Limb (tissue), 2 donors: ENCODE measurements around the gene TMEM178B.
"Not testable (repeated sequence)": the region's sequence is repeated elsewhere in the genome, so short reads cannot be mapped to it uniquely, and the experiment has no call there.

Experiments
- DNase-seq, 2 donors: peaks; one replicate each; pipeline ENCODE4 v3.0.0-alpha.2; 2016; ENCODE audit errors: extremely low spot score in 2 of 2

TMEM178B gene

DNA sequence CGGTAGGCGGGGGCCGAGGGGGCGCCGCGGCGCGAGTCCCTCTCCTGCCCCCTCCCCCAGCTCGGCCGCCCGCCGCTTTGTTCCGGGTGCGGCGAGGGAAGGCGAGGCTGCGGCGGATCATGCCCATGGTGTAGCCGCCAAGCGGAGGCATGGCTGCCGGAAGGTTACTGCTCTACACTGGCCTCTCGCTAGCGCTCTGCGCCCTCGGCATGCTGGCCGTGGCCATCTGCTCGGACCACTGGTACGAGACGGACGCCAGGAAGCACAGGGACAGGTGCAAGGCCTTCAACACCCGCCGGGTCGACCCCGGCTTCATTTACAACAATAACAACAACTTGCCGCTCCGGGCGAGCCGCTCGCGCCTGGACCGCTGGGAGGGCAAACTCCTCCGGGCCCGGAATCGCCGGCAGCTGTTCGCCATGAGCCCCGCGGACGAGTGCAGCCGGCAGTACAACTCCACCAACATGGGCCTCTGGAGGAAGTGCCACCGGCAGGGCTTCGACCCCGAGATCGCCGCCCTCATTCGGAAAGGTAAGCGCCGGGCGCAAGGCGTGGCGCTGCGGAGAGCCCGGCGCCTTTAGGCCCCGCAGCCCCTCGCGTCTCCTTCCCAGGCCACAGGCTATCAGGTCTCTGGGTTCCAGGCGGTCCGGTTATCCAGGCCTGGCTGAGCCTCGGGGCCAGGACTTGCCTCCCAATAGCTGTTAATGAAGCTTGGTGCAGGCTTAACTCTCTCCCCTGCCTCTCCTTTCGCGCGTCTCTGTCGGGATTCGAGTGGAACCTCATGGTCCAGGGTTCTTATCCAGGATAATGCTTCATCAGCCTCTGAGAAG is 513 bp downstream of the TMEM178B start:
- peak in 1 of 2 donors; percentile 46 for DNase-seq

- no peak for DNase-seq
Measured at GRCh38 chr7:141074997-141075396, 1.1 kb downstream of the TMEM178B start.

GRCh38 chr7:141076377-141076776 is 2.5 kb downstream of the TMEM178B start:
- peak in 1 of 2 donors; percentile 31 for DNase-seq

DNA sequence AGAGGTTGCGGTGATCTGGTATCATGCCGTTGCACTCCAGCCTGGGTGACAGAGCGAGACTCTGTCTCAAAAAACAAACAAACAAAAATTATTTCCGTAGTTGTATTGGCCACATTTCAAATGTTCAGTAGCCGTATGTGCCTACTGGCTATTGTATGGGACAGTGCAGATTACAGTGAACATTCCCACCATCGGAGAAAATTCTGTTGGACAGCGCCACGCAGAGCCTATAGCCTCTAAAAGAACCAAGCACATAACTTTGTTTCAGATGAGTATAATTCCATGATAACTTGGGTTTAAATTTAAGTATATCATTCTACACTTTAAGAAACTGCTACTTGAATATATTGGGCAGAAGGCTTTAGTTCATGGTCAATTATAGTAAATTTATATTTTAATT is 5.4 kb downstream of the TMEM178B start:
- DNase-seq = no peak

GRCh38 chr7:141089490-141089889 is 15.6 kb downstream of the TMEM178B start:
- not testable (repeated sequence) for DNase-seq

GRCh38 chr7:141094336-141095070 is 20.6 kb downstream of the TMEM178B start:
- no peak for DNase-seq

DNA sequence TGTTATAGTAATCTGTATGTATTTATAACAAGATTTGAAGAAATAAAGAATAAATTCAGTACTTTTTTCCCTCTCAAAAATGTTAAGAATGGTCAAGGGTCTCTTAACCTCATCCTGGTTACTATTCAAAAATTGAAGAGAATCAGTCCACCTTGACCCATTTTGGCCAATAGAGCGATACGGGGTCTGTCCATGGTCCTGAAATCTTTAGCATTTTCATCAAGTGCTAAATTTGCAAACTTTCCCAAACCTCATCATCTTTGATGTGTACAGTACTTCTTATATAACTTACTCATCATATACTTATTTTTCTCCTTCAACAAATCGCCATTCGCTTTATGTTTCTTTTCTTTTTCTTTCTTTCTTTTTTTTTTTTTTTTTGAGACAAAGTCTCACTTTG is 23.6 kb downstream of the TMEM178B start:
- DNase-seq = no peak

- DNase-seq = no peak
Measured at GRCh38 chr7:141102436-141102835, 28.6 kb downstream of the TMEM178B start.

DNA sequence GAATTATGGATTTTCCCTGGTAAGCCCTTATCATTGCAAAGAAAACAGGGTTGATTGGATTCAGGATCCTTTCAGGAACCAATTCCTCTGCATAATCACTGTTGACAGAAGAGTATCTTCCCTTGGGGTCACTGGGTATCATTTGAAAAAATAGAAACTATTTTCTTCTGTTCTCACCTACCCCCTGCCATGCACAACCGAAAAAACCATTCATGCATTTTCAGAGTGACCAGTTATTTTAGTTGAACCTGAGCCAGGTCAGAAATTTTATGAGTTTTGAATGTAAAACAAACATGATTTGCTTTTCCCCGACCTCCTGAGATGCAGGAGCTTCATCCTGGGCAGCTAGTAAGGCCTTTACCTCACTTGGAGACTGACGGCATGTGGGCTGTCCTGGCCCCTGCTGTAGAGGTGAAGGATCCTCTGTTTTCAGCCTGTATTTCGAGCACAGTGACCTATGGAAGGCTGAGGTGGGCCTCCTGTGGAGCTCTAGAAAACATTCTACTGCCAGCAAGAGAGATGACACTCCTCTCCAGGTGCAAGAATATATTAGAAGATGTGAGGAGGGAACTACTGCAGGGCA is 30.1 kb downstream of the TMEM178B start:
- DNase-seq = no peak

GRCh38 chr7:141113131-141113530 is 39.3 kb downstream of the TMEM178B start:
- DNase-seq = no peak

DNA sequence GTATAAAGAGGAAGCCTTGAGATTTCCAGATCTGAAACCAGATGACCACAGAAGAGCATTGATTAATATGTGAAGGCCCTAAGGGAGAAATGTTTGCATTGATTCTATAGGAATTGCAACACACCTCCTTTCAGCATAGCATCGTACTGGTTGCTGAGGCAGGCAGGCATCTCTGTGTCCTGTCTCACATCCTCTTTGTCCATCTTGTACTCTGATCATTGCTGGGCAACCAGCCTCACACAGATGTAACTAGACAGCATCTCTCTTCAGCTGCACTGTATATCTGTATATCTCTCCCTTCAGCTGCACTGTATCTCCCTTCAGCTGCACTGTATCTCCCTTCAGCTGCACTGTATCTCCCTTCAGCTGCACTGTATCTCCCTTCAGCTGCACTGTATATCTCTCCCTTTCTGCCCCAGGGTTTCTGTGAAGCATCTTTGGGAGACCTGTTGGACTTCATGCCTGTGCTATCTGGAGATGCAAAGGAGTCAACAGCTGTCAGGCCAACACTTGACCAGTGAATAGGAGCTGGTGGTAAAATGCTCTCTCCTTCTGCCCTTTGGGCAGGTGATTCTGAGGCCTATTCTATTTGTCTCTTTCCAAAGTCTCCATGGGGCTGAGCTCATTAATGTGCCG is 40.3 kb downstream of the TMEM178B start:
- DNase-seq = no peak

- no peak for DNase-seq
Measured at GRCh38 chr7:141115965-141116364, 42.1 kb downstream of the TMEM178B start.

- DNase-seq = not testable (repeated sequence)
Measured at GRCh38 chr7:141116661-141117060, 42.8 kb downstream of the TMEM178B start.

- no peak for DNase-seq
Measured at GRCh38 chr7:141118767-141119166, 44.9 kb downstream of the TMEM178B start.

DNA sequence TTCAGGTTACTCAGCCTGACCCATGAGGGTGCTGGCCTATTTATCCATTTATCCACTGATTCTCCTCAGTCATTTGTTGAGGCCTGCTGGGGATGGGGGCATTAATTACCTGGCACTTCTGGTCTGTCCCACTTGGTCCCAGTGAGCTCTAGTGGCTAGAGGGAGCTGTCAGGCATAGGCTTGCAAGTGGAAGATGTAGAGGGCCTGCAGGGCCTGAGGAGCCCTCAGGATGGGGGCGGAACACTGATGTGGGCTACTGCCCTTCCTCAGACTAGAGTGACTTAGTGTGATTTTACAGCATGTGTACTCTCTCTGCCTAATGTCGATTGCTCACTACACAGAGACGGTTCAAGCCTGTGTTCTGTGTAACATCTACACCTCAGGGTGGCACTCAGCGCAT is 45.3 kb downstream of the TMEM178B start:
- no peak for DNase-seq

GRCh38 chr7:141122736-141123135 is 48.9 kb downstream of the TMEM178B start:
- DNase-seq = no peak

DNA sequence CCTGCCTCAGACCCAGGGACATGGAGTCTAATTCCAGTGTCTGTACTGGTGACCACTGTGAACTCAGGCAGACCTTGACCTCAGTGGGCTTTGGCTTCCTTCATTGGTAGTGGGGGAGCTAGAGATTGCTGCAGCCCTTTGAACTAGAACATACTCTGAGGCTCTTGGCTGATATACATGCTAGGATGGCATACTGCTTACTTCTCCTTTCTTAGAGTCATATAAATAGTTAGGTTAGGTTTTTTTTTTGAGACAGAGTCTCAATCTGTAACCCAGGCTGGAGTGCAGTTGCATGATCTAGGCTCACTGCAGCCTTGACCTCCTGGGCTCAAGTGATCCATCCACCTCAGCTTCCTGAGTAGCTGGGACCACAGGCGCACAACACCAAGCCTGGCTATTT is 49.7 kb downstream of the TMEM178B start:
- no peak for DNase-seq

- no peak for DNase-seq
Measured at GRCh38 chr7:141126107-141126506, 52.2 kb downstream of the TMEM178B start.

DNA sequence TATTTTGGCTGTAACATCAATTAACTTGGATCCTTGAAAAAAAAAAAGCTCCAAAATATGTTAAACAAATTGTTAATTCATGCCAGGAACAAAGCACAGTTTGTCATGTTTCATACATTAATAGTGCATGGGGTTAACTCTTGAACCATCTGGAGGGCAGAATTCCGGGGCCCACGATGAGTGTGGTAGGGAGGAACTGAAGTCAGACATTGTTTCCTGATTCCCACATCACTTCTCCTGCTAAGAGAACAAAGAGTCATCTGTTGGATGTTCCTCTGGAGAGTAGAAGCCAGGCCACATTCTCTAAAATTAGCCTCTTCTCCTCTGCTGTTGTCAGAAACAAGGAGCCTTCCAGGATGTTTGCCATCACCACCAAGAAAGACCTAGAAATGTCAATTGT is 54.6 kb downstream of the TMEM178B start:
- no peak for DNase-seq

DNA sequence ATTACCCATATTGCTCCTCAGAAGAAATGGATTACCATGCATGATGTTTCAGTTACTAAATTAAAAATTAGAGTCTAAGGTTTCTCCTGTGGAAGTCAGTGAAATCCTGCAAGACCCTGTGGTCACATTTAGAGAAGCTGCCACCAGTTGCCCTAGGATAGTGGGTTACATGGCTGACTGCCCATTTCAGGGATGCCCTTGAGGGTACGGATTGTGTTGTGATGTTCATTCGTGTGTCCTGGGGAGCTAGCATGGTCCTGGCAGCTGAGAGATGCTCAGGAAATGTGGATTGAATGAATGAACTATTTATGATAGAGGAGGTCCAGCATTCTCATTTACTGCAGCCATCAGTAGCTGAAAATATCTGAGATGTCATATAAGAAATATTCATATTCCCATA is 55.1 kb downstream of the TMEM178B start:
- DNase-seq = no peak

GRCh38 chr7:141132671-141133070 is 58.8 kb downstream of the TMEM178B start:
- no peak for DNase-seq

DNA sequence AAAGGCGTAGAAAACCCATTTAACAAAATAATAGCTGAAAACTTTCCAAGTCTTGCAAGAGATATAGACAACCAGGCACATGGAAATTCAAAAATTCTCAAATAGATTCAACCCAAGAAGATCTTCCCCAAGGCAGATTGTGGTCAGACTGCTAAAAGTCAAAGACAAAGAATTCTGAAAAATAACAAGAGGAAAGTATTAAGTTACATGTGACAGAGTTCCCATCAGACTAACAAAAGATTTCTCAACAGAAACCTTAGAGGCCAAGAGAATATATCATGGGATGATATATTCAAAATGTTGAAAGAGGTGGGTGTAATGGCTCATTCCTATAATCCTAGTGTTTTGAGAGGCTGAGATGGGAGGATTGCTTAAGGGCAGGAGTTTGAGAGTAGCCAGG is 59.8 kb downstream of the TMEM178B start:
- DNase-seq = no peak
